ENCODE data around the gene CALD1. TPM values are rescaled to one million over a fixed set of nuclear protein-coding genes. Genes with fewer than 3 reads are reported as not detected.

Gene CALD1
- total and polyA plus RNA-seq, 7 donors, result 16.8 to 59.5 (median 25.0) TPM

DNA sequence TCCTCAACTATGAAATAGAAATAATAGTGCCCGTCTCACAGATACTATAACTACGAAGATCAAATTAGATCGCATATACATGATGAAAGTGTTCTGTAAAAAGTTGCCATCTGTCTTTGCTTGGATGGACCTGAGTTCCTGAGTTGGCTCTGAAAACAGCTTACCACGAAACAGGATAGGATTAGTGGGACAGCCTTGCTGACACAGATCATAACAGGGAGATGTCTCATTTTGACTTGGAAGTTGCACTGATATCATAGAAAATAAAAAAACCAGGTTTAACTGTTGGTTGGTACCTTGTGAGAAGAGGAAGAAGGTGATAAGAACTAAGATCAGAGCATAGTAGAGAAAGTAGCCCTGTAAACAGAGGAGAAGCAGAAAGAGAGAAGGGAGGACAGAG lies 127.6 kb downstream of the CALD1 start:
- no peaks in the 10 kb centered on the region for H3K4me1 ChIP-seq

DNA sequence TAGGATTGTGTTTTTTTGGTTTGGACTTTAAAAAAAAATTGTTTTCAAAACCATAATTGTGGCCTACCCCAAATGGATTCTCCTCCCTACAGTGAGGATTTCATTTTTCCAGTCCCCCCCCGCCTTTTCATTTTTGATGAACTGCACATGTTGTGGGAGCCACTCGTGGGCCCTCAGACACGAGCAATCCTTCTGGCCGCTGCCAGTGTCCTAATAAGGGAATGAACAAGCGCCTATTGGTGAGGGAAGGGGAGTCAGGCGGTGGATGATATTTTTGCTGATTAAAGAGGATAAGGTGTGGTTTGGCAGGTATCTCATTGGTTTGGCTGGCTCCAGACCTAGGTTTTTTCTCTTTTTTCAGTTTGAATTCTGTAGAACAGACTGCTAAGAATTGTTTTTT lies 128.2 kb downstream of the CALD1 start:
- Histone ChIP-seq H3K4me3 (no peak overlapping the region), H3K36me3 (ENCODE audit: insufficient read depth in 1 of 2, low read depth in 1 of 2) (no peaks in the 10 kb centered on the region), H3K9me3 (no peaks in the 10 kb centered on the region), H3K27ac (no peak overlapping the region), H3K4me1 (no peaks in the 10 kb centered on the region), H3K27me3 (ENCODE audit: insufficient read depth in 3 of 3, low read length in 2 of 3) (no peaks in the 10 kb centered on the region)
- TF ChIP-seq, protein P1, sequence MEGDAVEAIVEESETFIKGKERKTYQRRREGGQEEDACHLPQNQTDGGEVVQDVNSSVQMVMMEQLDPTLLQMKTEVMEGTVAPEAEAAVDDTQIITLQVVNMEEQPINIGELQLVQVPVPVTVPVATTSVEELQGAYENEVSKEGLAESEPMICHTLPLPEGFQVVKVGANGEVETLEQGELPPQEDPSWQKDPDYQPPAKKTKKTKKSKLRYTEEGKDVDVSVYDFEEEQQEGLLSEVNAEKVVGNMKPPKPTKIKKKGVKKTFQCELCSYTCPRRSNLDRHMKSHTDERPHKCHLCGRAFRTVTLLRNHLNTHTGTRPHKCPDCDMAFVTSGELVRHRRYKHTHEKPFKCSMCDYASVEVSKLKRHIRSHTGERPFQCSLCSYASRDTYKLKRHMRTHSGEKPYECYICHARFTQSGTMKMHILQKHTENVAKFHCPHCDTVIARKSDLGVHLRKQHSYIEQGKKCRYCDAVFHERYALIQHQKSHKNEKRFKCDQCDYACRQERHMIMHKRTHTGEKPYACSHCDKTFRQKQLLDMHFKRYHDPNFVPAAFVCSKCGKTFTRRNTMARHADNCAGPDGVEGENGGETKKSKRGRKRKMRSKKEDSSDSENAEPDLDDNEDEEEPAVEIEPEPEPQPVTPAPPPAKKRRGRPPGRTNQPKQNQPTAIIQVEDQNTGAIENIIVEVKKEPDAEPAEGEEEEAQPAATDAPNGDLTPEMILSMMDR (IDR thresholded peaks at IDR 0.05), result no peak
- DNase-seq, result no peak
- 65 to 66% (median 66%) methylated on average over 6 of the region's 6 CpGs for WGBS, 3 donors
- ATAC-seq, result no peak
- intact Hi-C loops (cut with DNase I), result no loop called here

More for the DNA sequence above, 127.6 kb downstream of the CALD1 start:
- Histone ChIP-seq H3K27ac (no peak overlapping the region), H3K36me3 (ENCODE audit: insufficient read depth in 1 of 2, low read depth in 1 of 2) (no peaks in the 10 kb centered on the region), H3K4me3 (no peak overlapping the region), H3K27me3 (ENCODE audit: insufficient read depth in 3 of 3, low read length in 2 of 3) (no peaks in the 10 kb centered on the region), H3K9me3 (no peaks in the 10 kb centered on the region)
- intact Hi-C loops (cut with DNase I), result no loop called here
- no peak for ATAC-seq
- TF ChIP-seq, protein P1 (IDR thresholded peaks at IDR 0.05), result no peak
- WGBS, 3 donors, result 61 to 90% (median 75%) methylated on average over 4 of the region's 4 CpGs
- DNase-seq, result no peak

DNA sequence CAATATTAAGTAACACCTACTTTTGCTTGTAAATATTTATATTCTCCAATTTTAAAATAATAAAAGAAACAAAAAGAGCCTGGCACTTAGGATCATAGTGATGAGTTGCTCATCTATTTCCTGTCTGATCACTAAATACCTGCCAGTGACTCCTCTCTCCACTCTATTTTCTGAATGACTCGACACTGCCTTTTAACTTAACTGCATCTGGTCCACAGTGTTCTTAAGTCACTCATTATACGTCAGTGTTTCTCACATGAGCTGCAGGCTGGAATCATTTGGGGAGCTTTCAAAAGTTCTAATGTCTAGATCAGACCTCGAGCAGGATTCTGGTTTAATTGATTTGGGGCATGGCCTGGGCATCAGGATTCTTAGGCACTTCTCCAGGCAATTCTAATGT lies 128.9 kb downstream of the CALD1 start:
- Histone ChIP-seq H3K36me3 (ENCODE audit: insufficient read depth in 1 of 2, low read depth in 1 of 2) (no peaks in the 10 kb centered on the region), H3K4me1 (no peaks in the 10 kb centered on the region), H3K9me3 (no peaks in the 10 kb centered on the region), H3K4me3 (no peak overlapping the region), H3K27me3 (ENCODE audit: insufficient read depth in 3 of 3, low read length in 2 of 3) (no peaks in the 10 kb centered on the region), H3K27ac (no peak overlapping the region)
- 41 to 65% (median 48%) methylated on average over 3 of the region's 3 CpGs for WGBS, 3 donors
- ATAC-seq, result no peak
- TF ChIP-seq, protein P1 (IDR thresholded peaks at IDR 0.05), result no peak
- intact Hi-C loops (cut with DNase I), result no loop called here
- no peak for DNase-seq

DNA sequence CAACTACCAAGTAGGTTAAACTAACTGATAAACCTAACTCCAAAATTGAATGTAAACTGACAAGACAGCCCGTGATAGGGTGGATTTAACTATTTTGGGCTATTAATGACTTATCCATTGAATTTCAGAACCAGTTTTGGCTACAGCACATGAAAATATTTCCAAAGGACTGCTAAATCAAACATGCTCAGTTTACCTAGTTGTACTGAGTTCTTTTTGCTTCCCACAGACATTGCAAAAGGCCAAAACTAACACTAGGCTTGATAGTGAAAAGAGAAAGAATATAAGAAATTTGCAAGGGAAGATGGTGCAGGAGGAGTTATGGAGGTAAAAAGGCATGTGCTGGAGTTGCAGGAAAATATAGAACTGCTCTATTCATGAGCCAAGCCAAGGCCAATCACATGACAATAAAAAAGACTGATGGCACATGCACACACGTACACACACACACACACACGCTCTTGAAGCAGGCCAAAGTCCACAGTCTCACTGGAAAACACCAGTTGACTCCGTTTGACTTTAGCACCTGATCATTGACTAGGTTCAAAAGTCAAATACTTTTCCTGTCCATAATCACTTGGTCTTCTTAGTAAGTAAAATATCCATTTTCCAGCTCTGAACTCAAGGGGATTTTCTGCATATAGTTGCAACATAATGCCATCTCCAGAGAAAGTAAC lies 130.9 kb downstream of the CALD1 start:
- Histone ChIP-seq H3K36me3 (ENCODE audit: insufficient read depth in 1 of 2, low read depth in 1 of 2) (no peaks in the 10 kb centered on the region), H3K27me3 (ENCODE audit: insufficient read depth in 3 of 3, low read length in 2 of 3) (no peaks in the 10 kb centered on the region), H3K9me3 (no peaks in the 10 kb centered on the region), H3K4me3 (no peak overlapping the region), H3K4me1 (no peaks in the 10 kb centered on the region), H3K27ac (no peak overlapping the region)
- WGBS, 3 donors, result 71 to 75% (median 73%) methylated on average over 4 of the region's 4 CpGs
- no peak for ATAC-seq
- intact Hi-C loops (cut with DNase I), result no loop called here
- DNase-seq, result no peak
- TF ChIP-seq, protein P1 (IDR thresholded peaks at IDR 0.05), result no peak

DNA sequence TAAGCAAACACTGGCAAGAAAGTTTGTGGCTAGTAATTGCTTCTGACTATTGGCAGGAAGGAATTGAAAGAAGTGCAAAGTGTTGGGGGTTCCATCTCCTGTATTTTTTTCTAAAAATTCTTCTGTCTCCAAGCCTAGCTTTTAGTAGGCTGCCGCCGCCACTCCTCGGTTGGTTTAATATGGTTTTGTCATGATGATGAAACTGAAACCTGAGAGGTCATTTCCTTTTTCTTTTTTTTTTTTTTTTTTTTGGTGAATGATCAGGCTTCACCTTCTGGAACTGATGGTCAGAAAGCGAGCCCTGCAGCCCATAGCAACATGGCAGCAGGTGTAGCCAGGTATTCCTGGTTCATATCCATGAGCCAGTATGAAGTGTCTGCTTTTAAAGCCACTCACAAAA lies 131.5 kb downstream of the CALD1 start:
- Histone ChIP-seq H3K4me1 (no peaks in the 10 kb centered on the region), H3K27ac (no peak overlapping the region), H3K4me3 (no peak overlapping the region), H3K9me3 (no peaks in the 10 kb centered on the region), H3K36me3 (ENCODE audit: insufficient read depth in 1 of 2, low read depth in 1 of 2) (no peaks in the 10 kb centered on the region), H3K27me3 (ENCODE audit: insufficient read depth in 3 of 3, low read length in 2 of 3) (no peaks in the 10 kb centered on the region)
- intact Hi-C loops (cut with DNase I), result no loop called here
- TF ChIP-seq, protein P1 (IDR thresholded peaks at IDR 0.05), result no peak
- ATAC-seq, result no peak
- WGBS, 3 donors, result 83 to 88% (median 83%) methylated on average over 4 of the region's 4 CpGs
- no peak for DNase-seq

Measured in psoas muscle (tissue), 8 donors.